ENCODE data around the gene CFAP46.

Gene CFAP46

DNA sequence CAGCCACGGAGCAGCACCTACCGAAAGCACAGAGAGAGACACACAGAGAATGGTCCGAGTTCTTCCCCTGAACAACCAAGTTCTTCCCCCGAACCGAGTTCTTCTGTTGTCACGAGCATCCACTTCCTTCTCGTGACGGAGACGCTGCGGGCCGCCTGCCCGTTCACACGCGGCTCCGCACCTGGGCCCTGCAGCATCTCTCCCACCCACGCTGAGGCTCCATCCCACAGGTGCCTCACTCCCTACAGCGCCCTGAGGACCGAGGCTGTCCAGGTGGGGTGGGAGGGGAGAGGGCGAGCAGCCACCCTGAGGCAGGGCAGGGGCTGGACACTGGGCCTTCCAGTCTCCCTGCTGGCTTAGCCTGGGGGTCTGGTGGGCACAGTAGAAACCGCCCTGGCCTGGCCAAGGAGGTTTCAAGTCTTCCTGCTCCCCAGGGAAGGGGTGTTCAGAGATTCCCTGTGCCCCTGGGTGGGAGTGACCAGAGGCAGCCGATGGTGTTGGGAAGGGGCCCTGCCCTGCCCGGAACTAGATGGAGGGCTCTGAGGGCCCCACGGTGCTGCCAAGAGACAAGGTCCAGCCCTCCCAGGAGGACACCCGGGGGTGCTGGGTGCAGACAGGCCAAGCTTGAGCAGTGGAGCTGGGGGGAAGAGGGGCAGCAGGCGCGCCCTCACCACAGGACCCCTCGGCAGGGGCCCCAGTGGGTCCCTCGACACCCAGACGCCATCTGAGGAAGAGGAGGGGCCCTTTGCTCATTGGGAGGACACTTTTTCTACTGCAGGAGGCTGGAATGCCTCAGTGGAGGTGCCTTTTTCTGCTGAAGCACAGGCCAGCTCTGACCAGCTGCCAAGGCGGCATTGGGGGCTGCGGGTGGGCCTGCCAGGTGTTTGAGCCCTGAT, 151.2 kb downstream of the CFAP46 start:
- TF ChIP-seq, protein P1, sequence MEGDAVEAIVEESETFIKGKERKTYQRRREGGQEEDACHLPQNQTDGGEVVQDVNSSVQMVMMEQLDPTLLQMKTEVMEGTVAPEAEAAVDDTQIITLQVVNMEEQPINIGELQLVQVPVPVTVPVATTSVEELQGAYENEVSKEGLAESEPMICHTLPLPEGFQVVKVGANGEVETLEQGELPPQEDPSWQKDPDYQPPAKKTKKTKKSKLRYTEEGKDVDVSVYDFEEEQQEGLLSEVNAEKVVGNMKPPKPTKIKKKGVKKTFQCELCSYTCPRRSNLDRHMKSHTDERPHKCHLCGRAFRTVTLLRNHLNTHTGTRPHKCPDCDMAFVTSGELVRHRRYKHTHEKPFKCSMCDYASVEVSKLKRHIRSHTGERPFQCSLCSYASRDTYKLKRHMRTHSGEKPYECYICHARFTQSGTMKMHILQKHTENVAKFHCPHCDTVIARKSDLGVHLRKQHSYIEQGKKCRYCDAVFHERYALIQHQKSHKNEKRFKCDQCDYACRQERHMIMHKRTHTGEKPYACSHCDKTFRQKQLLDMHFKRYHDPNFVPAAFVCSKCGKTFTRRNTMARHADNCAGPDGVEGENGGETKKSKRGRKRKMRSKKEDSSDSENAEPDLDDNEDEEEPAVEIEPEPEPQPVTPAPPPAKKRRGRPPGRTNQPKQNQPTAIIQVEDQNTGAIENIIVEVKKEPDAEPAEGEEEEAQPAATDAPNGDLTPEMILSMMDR (IDR thresholded peaks at IDR 0.05; ENCODE audit: control insufficient read depth, insufficient read depth, low read depth, low read length, missing control alignments): no peak
- H3K4me3 ChIP-seq (ENCODE audit: control insufficient read depth, low read depth, low read length): no peak overlapping the region
- DNase-seq (ENCODE audit: low read depth): no peak

DNA sequence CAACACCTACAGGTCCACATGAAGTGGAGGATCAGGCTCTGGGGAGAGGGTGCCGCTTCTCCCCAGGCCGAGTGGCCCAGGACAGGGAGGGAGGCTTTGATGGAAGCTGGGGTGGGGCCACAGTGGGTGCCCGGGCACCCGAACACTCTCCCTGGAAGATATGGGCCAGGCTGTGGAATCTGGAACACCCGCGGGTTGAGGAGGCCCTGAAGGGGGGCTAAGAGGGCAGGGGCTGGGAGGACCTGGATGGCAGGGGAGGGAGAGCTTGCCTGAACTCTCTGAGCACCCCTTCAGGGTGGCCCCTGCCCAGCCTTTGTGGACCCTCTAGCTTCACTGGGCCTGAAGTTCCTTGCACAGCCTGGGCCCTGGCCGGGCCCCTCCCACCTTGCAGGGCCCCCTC, 151.9 kb downstream of the CFAP46 start:
- DNase-seq (ENCODE audit: low read depth): no peak
- TF ChIP-seq, protein P1 (IDR thresholded peaks at IDR 0.05; ENCODE audit: control insufficient read depth, insufficient read depth, low read depth, low read length, missing control alignments): no peak
- H3K4me3 ChIP-seq (ENCODE audit: control insufficient read depth, low read depth, low read length): no peak overlapping the region

DNA sequence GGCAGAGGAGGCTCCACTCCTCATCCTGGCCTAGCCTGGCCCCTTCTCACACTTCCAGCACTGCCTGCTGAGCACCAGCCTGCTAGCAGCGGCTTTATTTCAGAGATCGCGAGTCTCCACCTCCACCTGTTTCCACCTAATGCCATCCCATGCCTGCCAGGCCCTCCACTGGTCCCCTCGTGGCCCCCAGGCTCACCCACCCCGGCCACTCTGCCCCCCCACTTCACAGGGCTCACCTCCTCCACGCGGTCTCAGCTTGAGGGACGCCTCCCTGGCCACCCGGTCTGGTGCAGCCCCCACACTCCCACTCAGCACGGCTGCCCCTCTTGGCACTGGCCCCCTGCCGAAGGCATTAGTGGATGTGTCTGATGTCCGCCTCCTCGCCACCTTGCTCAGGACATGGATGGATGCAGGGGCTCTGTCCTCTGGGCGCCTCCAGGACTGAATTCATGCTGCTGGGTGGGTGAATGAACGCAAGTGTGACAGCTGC, 152.7 kb downstream of the CFAP46 start:
- TF ChIP-seq, protein P1 (IDR thresholded peaks at IDR 0.05; ENCODE audit: control insufficient read depth, insufficient read depth, low read depth, low read length, missing control alignments): no peak
- DNase-seq (ENCODE audit: low read depth): no peak
- no peak overlapping the region for H3K4me3 ChIP-seq (ENCODE audit: control insufficient read depth, low read depth, low read length)

DNA sequence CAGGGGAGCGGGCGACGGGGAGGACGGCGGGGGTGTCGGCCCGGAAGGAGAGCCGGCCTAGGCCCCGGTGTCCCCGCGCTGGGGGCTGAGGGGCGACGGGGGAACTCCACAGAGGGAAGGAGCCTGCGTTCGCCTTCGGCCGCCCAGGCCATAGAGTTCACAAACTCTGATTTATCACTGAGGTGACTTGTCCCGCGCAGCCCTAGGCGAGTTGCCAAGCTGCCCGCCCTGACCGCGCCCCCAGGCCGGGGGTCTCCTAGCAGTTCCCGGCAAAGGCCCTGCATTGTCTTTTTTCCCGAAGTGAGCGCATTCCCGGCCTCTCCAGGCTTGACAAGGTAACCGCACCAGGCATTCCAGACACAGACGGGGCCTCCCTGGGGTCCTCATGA, 153.5 kb downstream of the CFAP46 start:
- H3K4me3 ChIP-seq (ENCODE audit: control insufficient read depth, low read depth, low read length): no peak overlapping the region
- no peak for DNase-seq (ENCODE audit: low read depth)
- TF ChIP-seq, protein P1 (IDR thresholded peaks at IDR 0.05; ENCODE audit: control insufficient read depth, insufficient read depth, low read depth, low read length, missing control alignments): no peak

DNA sequence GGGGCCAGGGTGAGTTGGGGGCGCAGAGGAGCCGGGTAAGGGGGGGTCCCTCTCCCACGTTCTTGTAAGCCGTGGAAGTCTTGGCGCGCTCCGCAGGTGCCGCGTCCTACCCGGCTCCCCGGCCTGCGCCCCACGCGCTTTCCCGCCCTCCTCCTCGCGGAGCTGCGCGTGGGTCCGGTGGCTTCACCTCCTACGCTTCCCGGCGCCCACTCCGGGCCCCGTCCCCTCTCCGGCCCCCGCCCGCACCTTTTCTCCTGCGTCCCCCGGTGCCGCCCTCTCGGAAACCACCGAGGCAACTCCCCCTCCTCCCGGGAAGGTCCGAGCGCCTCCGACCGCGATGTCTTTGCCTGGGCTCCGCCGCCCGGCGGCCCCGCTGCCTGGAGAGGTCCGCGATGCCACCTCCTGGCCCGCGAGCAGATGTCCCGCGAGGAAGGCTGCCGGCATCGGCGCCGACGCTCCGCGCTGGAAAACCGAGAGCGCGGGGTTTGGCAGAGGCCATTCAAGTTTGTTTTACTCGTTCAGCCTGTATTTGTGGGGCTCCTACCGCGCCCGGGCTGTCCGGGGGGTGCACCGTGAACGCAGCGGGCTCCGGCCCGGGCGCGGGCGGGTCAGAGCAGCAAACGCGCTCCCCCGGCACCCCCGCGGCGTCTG, 154.1 kb downstream of the CFAP46 start:
- DNase-seq (ENCODE audit: low read depth): no peak
- no peak overlapping the region for H3K4me3 ChIP-seq (ENCODE audit: control insufficient read depth, low read depth, low read length)
- TF ChIP-seq, protein P1 (IDR thresholded peaks at IDR 0.05; ENCODE audit: control insufficient read depth, insufficient read depth, low read depth, low read length, missing control alignments): peak; percentile 6

DNA sequence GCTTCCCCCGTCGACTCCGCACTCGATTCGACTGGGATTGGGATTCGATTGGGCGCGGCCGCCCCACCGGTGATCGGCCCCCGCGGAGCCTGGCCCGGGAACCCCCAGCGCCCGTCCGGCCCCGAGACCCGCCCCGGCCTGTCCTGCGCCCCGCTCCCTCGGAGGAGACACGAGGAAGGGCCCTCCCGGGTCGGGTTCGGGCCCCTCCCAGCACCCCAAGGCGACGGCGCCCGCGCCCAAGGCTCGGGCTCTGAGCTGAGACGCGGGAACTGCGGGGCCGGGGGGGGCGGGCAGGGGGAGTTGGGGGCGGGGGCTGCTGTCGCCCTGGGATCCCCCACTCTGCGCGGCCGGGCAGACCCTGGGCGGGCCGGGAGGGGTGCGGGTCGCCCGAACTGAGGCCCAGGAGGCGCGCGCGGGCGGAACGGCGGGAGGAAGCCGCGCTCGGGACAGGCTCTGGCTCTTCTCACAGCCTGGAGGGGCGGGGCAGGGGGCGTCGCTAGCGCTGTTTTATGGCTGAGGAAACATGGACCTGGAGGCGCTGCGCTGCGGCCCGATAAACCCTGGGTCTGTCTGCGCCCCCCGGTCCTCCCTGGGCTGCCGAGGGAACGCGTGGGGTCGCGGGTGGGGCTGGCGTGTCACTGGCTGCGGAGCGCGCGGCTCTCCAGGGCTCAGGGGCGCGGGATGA, 154.7 kb downstream of the CFAP46 start:
- TF ChIP-seq, protein P1 (IDR thresholded peaks at IDR 0.05; ENCODE audit: control insufficient read depth, insufficient read depth, low read depth, low read length, missing control alignments): no peak
- H3K4me3 ChIP-seq (ENCODE audit: control insufficient read depth, low read depth, low read length): no peak overlapping the region
- no peak for DNase-seq (ENCODE audit: low read depth)
